Lower lobe of right lung (tissue), 2 donors: ENCODE results near the gene KDM1A. TPM values are rescaled to one million over a fixed set of nuclear protein-coding genes. Genes with fewer than 3 reads are reported as not detected.

Experiments used
- ATAC-seq, 2 donors: fragments of 200-7000 bp; cut with Tn5 transposase; one replicate each; pipeline ENCODE4 v1.9.1; 2020 to 2022; ENCODE audit warnings: mild to moderate bottlenecking in 2 of 2, moderate library complexity in 2 of 2
- DNase-seq: peaks from one replicate; pipeline ENCODE4 v3.0.0-alpha.2; 2020
- H3K27ac ChIP-seq: fragments of 200-600 bp; one replicate; pipeline ENCODE4 v1.8.0; 2022
- H3K27me3 ChIP-seq: fragments of 200-600 bp; one replicate; pipeline ENCODE4 v1.8.0; 2022; ENCODE audit warnings: low read depth
- H3K36me3 ChIP-seq: fragments of 200-600 bp; one replicate; pipeline ENCODE4 v1.8.0; 2022; ENCODE audit warnings: mild to moderate bottlenecking
- H3K4me1 ChIP-seq: fragments of 200-600 bp; one replicate; pipeline ENCODE4 v1.8.0; 2022
- H3K4me3 ChIP-seq: fragments of 200-600 bp; one replicate; pipeline ENCODE4 v1.8.0; 2022; ENCODE audit warnings: mild to moderate bottlenecking
- H3K9me3 ChIP-seq: fragments of 200-600 bp; one replicate; pipeline ENCODE4 v1.8.0; 2022
- intact Hi-C: fragments of 100-400 bp; cut with DNase I; formaldehyde crosslinking; loops from one replicate; pipeline ENCODE4 v1.11.0; 2022
- long read RNA-seq: library from polyadenylated mRNA; unstranded; transcript quantifications from one replicate; pipeline ENCODE4 v2.0.0, GENCODE V29; 2021
- total RNA-seq: library from RNA; stranded (reverse); fragmentation: NEBNext Ultra II Directional; extraction: Animal tissue kit (Norgen Biotek cat#: 25700); gene quantifications from one replicate; pipeline ENCODE4 v1.2.1, GENCODE V29; 2021
- TF ChIP-seq, protein P1 (sequence below): fragments of 200-600 bp; IDR thresholded peaks from one replicate; pipeline ENCODE4 v1.8.0; 2022; ENCODE audit warnings: antibody characterized with exemption, mild to moderate bottlenecking
- donor health status: DM: no; HTN: yes; CAD: no; lungs with severe emphysema.

KDM1A gene
- 38.6 TPM for total RNA-seq
- long read RNA-seq, transcript KDM1A-201 (19 exons, 3,033 nt): major isoform, 56 of 202 reads
- long read RNA-seq, partial matches to known transcripts: 13 of 202 reads
- long read RNA-seq, other reads (novel, unspliced or antisense): 131 of 202 reads

- Histone ChIP-seq H3K9me3 (no peaks in the 10 kb centered on the region), H3K36me3 (no peaks in the 10 kb centered on the region), H3K27ac (peak within 1 kb of the TSS; percentile 93), H3K27me3 (no peaks in the 10 kb centered on the region), H3K4me1 (peaks cover 23% of the 10 kb centered on the region), H3K4me3 (peak within 1 kb of the TSS; percentile 96)
- TF ChIP-seq, protein P1, sequence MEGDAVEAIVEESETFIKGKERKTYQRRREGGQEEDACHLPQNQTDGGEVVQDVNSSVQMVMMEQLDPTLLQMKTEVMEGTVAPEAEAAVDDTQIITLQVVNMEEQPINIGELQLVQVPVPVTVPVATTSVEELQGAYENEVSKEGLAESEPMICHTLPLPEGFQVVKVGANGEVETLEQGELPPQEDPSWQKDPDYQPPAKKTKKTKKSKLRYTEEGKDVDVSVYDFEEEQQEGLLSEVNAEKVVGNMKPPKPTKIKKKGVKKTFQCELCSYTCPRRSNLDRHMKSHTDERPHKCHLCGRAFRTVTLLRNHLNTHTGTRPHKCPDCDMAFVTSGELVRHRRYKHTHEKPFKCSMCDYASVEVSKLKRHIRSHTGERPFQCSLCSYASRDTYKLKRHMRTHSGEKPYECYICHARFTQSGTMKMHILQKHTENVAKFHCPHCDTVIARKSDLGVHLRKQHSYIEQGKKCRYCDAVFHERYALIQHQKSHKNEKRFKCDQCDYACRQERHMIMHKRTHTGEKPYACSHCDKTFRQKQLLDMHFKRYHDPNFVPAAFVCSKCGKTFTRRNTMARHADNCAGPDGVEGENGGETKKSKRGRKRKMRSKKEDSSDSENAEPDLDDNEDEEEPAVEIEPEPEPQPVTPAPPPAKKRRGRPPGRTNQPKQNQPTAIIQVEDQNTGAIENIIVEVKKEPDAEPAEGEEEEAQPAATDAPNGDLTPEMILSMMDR: no peak
- intact Hi-C loops: no loop called here
- peak; percentile 99 for ATAC-seq
- peak; percentile 99 for DNase-seq
These were observed at the start of gene KDM1A for GRCh38 chr1:23019094-23019862. KDM1A (plus strand) TSS chr1:23019468; CDS start chr1:23019597, 129 bp downstream.

- intact Hi-C loops: no loop called here
These were observed 49.2 kb upstream of the KDM1A start for GRCh38 chr1:22970096-22970495.

GRCh38 chr1:22971161-22971560 is 48.1 kb upstream of the KDM1A start:
- Histone ChIP-seq H3K4me1 (no peaks in the 10 kb centered on the region), H3K27me3 (peaks cover 18% of the 10 kb centered on the region), H3K4me3 (no peak overlapping the region), H3K36me3 (no peaks in the 10 kb centered on the region), H3K27ac (no peak overlapping the region), H3K9me3 (no peaks in the 10 kb centered on the region)
- DNase-seq (no peak), ATAC-seq (no peak)
- TF ChIP-seq, protein P1: no peak
- intact Hi-C loops: no loop called here

More at GRCh38 chr1:22970096-22970495, 49.2 kb upstream of the KDM1A start:
- H3K4me3 ChIP-seq: no peak overlapping the region
- H3K27me3 ChIP-seq: peaks cover 12% of the 10 kb centered on the region
- DNase-seq: no peak
- no peaks in the 10 kb centered on the region for H3K4me1 ChIP-seq
- H3K9me3 ChIP-seq: no peaks in the 10 kb centered on the region
- ATAC-seq: no peak
- H3K27ac ChIP-seq: no peak overlapping the region
- H3K36me3 ChIP-seq: no peaks in the 10 kb centered on the region
- TF ChIP-seq, protein P1: no peak

GRCh38 chr1:22971611-22972405 is 47.5 kb upstream of the KDM1A start:
- Histone ChIP-seq H3K4me1 (no peaks in the 10 kb centered on the region), H3K4me3 (no peak overlapping the region), H3K36me3 (no peaks in the 10 kb centered on the region), H3K27me3 (peaks cover 18% of the 10 kb centered on the region), H3K9me3 (no peaks in the 10 kb centered on the region), H3K27ac (no peak overlapping the region)
- intact Hi-C loops: no loop called here
- ATAC-seq (no peak), DNase-seq (no peak)
- TF ChIP-seq, protein P1: no peak

DNA sequence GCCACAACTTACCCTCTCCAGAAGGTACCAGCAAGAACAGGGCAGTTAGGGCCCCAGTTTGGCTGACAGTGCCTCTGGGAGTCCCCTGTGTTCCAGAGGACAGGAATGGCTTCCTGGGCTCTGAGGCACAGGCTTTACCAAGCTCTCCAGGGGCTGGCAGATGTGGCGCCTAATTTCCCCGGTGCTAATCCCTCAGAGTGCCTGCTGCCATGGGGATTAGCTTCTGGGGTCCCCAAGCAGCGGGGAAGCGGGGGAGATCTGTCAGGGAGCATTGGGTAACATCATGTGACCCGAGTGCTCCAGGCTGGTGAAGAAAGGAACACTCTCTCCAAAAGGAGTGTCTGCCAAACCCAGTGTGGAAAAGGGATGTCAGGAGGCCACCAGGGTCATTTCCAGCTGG is 46.5 kb upstream of the KDM1A start, which contains the start of gene LACTBL1:
Gene LACTBL1 (minus strand): TSS at position 107 of the 400 bp plus-strand sequence. CDS start 550 bp downstream, outside the sequence.
- no peak within 1 kb of the TSS for H3K27ac ChIP-seq
- H3K27me3 ChIP-seq: peaks cover 18% of the 10 kb centered on the region
- H3K4me1 ChIP-seq: no peaks in the 10 kb centered on the region
- no peaks in the 10 kb centered on the region for H3K36me3 ChIP-seq
- ATAC-seq (no peak), DNase-seq (no peak)
- TF ChIP-seq, protein P1: no peak
- no peak within 1 kb of the TSS for H3K4me3 ChIP-seq
- no peaks in the 10 kb centered on the region for H3K9me3 ChIP-seq
- intact Hi-C loops: no loop called here
